Esophagus (tissue), 2 donors: ENCODE results near the gene CDC42BPB. TPM values are rescaled to one million over a fixed set of nuclear protein-coding genes. Genes with fewer than 3 reads are reported as not detected.

Experiments
- H3K27ac ChIP-seq, 2 donors: one replicate each; pipeline ENCODE4 v1.5.1; 2013; ENCODE audit warnings: low read depth in 2 of 2, mild to moderate bottlenecking in 2 of 2, inconsistent platforms in 1 of 2, low read length in 1 of 2, moderate library complexity in 1 of 2
- H3K27me3 ChIP-seq, 2 donors: one replicate each; pipeline ENCODE4 v1.6.1; 2013; ENCODE audit warnings: low read length in 2 of 2, control low read depth in 1 of 2, mild to moderate bottlenecking in 1 of 2; ENCODE audit not compliant: insufficient read depth in 2 of 2, control insufficient read depth in 1 of 2
- H3K36me3 ChIP-seq, 2 donors: one replicate each; pipeline ENCODE4 v1.6.1; 2013; ENCODE audit warnings: low read length in 1 of 2; ENCODE audit not compliant: control insufficient read depth in 2 of 2, insufficient read depth in 2 of 2
- H3K4me1 ChIP-seq, 2 donors: one replicate each; pipeline ENCODE4 v1.6.1; 2013; ENCODE audit warnings: low read length in 1 of 2; ENCODE audit not compliant: control insufficient read depth in 2 of 2, insufficient read depth in 2 of 2
- H3K4me3 ChIP-seq, 2 donors: one replicate each; pipeline ENCODE4 v1.5.1; 2013; ENCODE audit warnings: low read length in 2 of 2, mild to moderate bottlenecking in 2 of 2, low read depth in 1 of 2, moderate library complexity in 1 of 2
- H3K9me3 ChIP-seq, 2 donors: one replicate each; pipeline ENCODE4 v1.6.1; 2013; ENCODE audit warnings: mild to moderate bottlenecking in 2 of 2, low read depth in 1 of 2, low read length in 1 of 2, moderate library complexity in 1 of 2; ENCODE audit not compliant: control insufficient read depth in 2 of 2, insufficient read depth in 1 of 2
- WGBS, 2 donors: extraction: QIAGEN DNeasy Blood & Tissue Kit; methylation state at CpG; one replicate each; pipeline ENCODE4 v1.1.7; 2013; 5-methylcytosine and 5-hydroxymethylcytosine counted together
- polyA plus RNA-seq, 2 donors: library from polyadenylated mRNA; stranded (reverse); fragments of 200-250 nt; gene quantifications; one replicate each; pipeline ENCODE4 v1.2.3, GENCODE V29; 2013
- donor health status: healthy with polysubstance abuse.
- donor health status: Bipolar disorder and iron deficiency.

CDC42BPB gene
- polyA plus RNA-seq, 2 donors = 29.9 to 35.2 TPM

DNA sequence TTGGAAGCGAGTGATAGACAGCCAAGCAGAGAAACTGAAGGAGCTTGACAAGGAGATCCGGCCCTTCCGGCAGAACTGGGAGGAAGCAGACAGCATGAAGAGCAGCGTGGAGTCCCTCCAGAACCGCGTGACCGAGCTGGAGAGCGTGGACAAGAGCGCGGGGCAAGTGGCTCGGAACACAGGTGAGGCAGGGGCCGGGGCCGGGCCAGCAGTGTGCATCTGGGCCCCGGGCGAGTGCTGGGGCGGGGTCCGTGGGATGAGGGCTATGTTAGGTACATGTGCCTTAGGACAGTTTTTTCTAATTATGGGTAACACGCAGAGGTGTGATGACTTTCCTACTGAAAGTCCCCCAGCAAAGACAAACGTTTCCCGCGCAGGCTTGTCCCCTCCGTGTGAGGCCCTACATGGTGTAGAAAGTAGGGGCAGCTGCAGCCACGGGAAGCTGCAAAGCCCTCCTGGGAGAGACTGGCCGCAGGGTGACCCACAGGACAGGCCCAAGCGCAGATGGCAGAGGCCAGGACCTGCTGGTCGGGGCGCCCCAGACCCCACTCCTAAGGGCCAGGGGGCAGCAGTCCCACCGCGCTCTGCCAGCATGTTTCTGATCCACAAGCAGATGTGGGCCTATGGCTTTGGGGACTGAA, 154.0 kb downstream of the CDC42BPB start:
- H3K4me1 ChIP-seq = no peaks in the 10 kb centered on the region
- no peak overlapping the region for H3K4me3 ChIP-seq
- no peaks in the 10 kb centered on the region for H3K27me3 ChIP-seq
- H3K36me3 ChIP-seq = peaks cover 4 to 44% of the 10 kb centered on the region in 2 donors
- WGBS, 2 donors = 93 to 96% methylated on average over 29 of the region's 29 CpGs
- H3K27ac ChIP-seq = no peak overlapping the region
- no peaks in the 10 kb centered on the region for H3K9me3 ChIP-seq

DNA sequence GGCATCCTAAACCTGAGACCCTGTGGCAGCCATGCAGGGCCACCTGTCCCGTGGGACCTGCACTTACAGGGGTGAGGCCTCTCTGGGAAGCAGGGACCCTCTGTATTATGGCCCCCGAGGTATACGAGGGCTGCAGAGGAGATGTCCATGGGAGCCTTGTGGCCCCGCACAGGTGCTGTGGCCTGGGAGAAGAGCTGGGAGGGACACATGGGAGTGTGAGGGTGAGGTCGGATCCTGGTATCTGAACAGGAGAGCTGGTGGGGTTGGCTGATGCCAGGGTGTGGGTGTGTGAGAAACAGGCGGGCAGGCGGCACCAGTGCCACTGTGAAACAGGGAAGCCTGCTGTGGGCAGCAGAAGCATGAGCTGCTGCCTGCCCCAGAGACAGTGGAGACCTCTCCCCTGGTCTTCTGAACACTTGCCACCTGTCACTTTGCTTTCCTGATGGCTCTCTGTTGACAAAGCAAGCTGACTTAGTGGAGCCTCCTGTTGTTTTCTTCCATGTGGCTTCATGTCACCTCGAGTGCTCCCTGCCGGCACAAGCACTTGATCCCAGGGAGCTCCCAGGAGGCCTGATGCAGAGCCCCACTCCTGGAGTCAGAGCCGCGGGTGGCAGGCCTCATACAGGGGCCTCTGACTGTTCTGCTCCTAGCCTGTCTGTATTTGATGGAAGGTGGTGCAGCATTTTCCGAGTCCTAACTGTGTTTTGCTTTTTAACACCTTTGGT, 154.7 kb downstream of the CDC42BPB start:
- H3K36me3 ChIP-seq = peaks cover 6 to 38% of the 10 kb centered on the region in 2 donors
- no peaks in the 10 kb centered on the region for H3K9me3 ChIP-seq
- H3K4me1 ChIP-seq = no peaks in the 10 kb centered on the region
- H3K27ac ChIP-seq = no peak overlapping the region
- H3K27me3 ChIP-seq = no peaks in the 10 kb centered on the region
- no peak overlapping the region for H3K4me3 ChIP-seq
- WGBS, 2 donors = 89 to 90% methylated on average over 12 of the region's 12 CpGs

- Histone ChIP-seq H3K4me1 (no peaks in the 10 kb centered on the region), H3K4me3 (no peak overlapping the region), H3K27me3 (no peaks in the 10 kb centered on the region), H3K27ac (no peak overlapping the region), H3K36me3 (peaks cover 7 to 32% of the 10 kb centered on the region in 2 donors), H3K9me3 (no peaks in the 10 kb centered on the region)
- WGBS, 2 donors = 87 to 88% methylated on average over 7 of the region's 7 CpGs
Observed at GRCh38 chr14:102902086-102902485, 155.3 kb downstream of the CDC42BPB start.

GRCh38 chr14:102901633-102902032, 155.7 kb downstream of the CDC42BPB start:
- H3K4me3 ChIP-seq = no peak overlapping the region
- 77 to 84% methylated on average over 4 of the region's 4 CpGs for WGBS, 2 donors
- H3K9me3 ChIP-seq = no peaks in the 10 kb centered on the region
- no peaks in the 10 kb centered on the region for H3K4me1 ChIP-seq
- H3K27me3 ChIP-seq = no peaks in the 10 kb centered on the region
- H3K36me3 ChIP-seq = peaks cover 7 to 29% of the 10 kb centered on the region in 2 donors
- H3K27ac ChIP-seq = no peak overlapping the region

GRCh38 chr14:102900631-102901571, 156.4 kb downstream of the CDC42BPB start:
- no peaks in the 10 kb centered on the region for H3K27me3 ChIP-seq
- no peaks in the 10 kb centered on the region for H3K9me3 ChIP-seq
- no peak overlapping the region for H3K27ac ChIP-seq
- H3K36me3 ChIP-seq = peaks cover 7 to 28% of the 10 kb centered on the region in 2 donors
- no peak overlapping the region for H3K4me3 ChIP-seq
- WGBS, 2 donors = 82 to 85% methylated on average over 39 of the region's 39 CpGs
- no peaks in the 10 kb centered on the region for H3K4me1 ChIP-seq

DNA sequence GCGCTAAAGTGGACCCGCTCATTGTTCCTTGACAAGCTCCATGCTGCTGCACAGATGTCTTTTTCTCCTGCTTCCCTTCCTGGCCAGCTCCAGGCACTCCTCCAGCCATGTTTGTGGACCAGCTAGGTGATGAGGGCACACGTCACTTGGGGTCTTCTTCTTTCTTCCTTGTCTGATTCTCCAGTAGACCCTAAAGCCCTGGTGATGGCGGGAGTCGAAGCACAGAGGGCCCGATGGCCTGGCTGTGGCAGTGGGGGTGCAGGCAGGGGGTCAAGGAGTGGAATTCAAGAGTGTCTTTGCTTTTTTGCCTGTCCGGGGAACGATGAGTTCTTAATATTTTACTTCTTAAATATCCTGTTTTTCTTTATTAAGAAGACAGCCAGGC, 157.8 kb downstream of the CDC42BPB start:
- WGBS, 2 donors = 93 to 96% methylated on average over 8 of the region's 8 CpGs
- Histone ChIP-seq H3K36me3 (peaks cover 7 to 22% of the 10 kb centered on the region in 2 donors), H3K27ac (no peak overlapping the region), H3K9me3 (no peaks in the 10 kb centered on the region), H3K27me3 (no peaks in the 10 kb centered on the region), H3K4me1 (no peaks in the 10 kb centered on the region), H3K4me3 (no peak overlapping the region)

- Histone ChIP-seq H3K36me3 (peaks cover 7 to 19% of the 10 kb centered on the region in 2 donors), H3K4me1 (no peaks in the 10 kb centered on the region), H3K27ac (no peak overlapping the region), H3K4me3 (no peak overlapping the region), H3K9me3 (no peaks in the 10 kb centered on the region), H3K27me3 (no peaks in the 10 kb centered on the region)
- WGBS, 2 donors = 87 to 91% methylated on average over 18 of the region's 18 CpGs
Observed at GRCh38 chr14:102898776-102899515, 158.4 kb downstream of the CDC42BPB start.

DNA sequence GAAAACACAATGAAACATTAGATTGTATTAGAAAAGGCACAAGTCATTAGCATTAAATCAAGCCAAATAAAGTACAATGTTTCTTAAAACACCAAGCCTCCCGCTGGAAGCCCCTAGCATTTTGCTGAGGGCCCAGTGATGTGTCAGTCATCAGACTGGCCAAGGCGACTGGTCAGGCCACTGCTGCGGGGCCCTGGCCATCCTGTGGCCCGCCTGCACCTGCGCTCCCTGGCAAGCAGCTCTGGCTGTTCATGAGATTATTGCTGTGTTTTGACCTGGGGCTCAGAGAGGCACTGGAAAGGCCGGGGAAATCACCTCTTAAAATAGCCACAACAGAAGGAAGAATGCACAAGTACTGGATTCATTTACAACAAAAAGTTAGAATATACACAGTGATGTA, 159.1 kb downstream of the CDC42BPB start:
- Histone ChIP-seq H3K36me3 (peaks cover 7 to 14% of the 10 kb centered on the region in 2 donors), H3K27me3 (no peaks in the 10 kb centered on the region)

More for the DNA sequence above, 159.1 kb downstream of the CDC42BPB start:
- Histone ChIP-seq H3K4me3 (no peak overlapping the region), H3K9me3 (no peaks in the 10 kb centered on the region), H3K4me1 (no peaks in the 10 kb centered on the region), H3K27ac (no peak overlapping the region)
- 93 to 95% methylated on average over 6 of the region's 6 CpGs for WGBS, 2 donors
